Endodermal cell (in vitro differentiated cells): ENCODE data around the gene SORCS2. TPM values are rescaled to one million over a fixed set of nuclear protein-coding genes. Genes with fewer than 3 reads are reported as not detected.

ENCODE experiments used
- DNase-seq: peaks from one replicate; pipeline ENCODE4 v3.0.0-alpha.2; 2017
- H3K27ac ChIP-seq: 2 replicates; pipeline ENCODE4 v1.5.1; 2013; ENCODE audit warnings: mild to moderate bottlenecking, low read depth, low read length, moderate library complexity
- H3K27me3 ChIP-seq: 2 replicates; pipeline ENCODE4 v1.6.1; 2013; ENCODE audit warnings: mild to moderate bottlenecking, low read length, moderate library complexity; ENCODE audit not compliant: insufficient read depth, control insufficient read depth, poor library complexity, severe bottlenecking
- H3K36me3 ChIP-seq: 2 replicates; pipeline ENCODE4 v1.7.0; 2013; ENCODE audit warnings: mild to moderate bottlenecking, low read length, moderate library complexity; ENCODE audit not compliant: control insufficient read depth, insufficient read depth
- H3K4me1 ChIP-seq: one replicate; pipeline ENCODE4 v1.7.0; 2013; ENCODE audit warnings: low read length; ENCODE audit not compliant: control insufficient read depth, insufficient read depth
- H3K4me3 ChIP-seq: 2 replicates; pipeline ENCODE4 v1.5.1; 2013; ENCODE audit warnings: mild to moderate bottlenecking, low read length, moderate library complexity
- H3K9ac ChIP-seq: 2 replicates; pipeline ENCODE4 v1.6.1; 2013; ENCODE audit warnings: mild to moderate bottlenecking, low read length, moderate library complexity; ENCODE audit not compliant: poor library complexity, severe bottlenecking; ENCODE audit errors: extremely low read depth
- H3K9me3 ChIP-seq: 2 replicates; pipeline ENCODE4 v1.6.1; 2013; ENCODE audit warnings: mild to moderate bottlenecking, low read length, moderate library complexity; ENCODE audit not compliant: control insufficient read depth
- H3K27ac Mint-ChIP-seq: 2 replicates; pipeline ENCODE4 v1.8.0; 2020; ENCODE audit warnings: mixed read lengths
- H3K27me3 Mint-ChIP-seq: 2 replicates; pipeline ENCODE4 v1.8.0; 2021; ENCODE audit warnings: mild to moderate bottlenecking, mixed read lengths; ENCODE audit not compliant: insufficient read depth
- H3K36me3 Mint-ChIP-seq: 2 replicates; pipeline ENCODE4 v1.8.0; 2020; ENCODE audit warnings: low read depth, mixed read lengths
- H3K4me1 Mint-ChIP-seq: 2 replicates; pipeline ENCODE4 v1.8.0; 2020; ENCODE audit warnings: mixed read lengths
- H3K4me3 Mint-ChIP-seq: 2 replicates; pipeline ENCODE4 v1.8.0; 2020; ENCODE audit warnings: mild to moderate bottlenecking, moderate library complexity, mixed read lengths
- H3K9me3 Mint-ChIP-seq: 2 replicates; pipeline ENCODE4 v1.8.0; 2020; ENCODE audit warnings: mild to moderate bottlenecking, mixed read lengths
- WGBS, 2 experiments: methylation state at CpG; one replicate each; pipeline versions ENCODE4 v1.1.5 to v1.1.7; 2013; ENCODE audit warnings: missing lambda C conversion rate in 2 of 2, mixed read lengths in 1 of 2; ENCODE audit not compliant: insufficient coverage in 1 of 2, insufficient read length in 1 of 2; 5-methylcytosine and 5-hydroxymethylcytosine counted together
- total RNA-seq, 2 donors: library from RNA; stranded (reverse); fragmentation: NEBNext Ultra II Directional in 1 of 2; extraction: Animal tissue kit (Norgen Biotek cat#: 25700) in 1 of 2; gene quantifications; 2 replicates in 1 of 2; 3 replicates in 1 of 2; pipeline ENCODE4 v1.2.1, GENCODE V29; 2021
- TF ChIP-seq, protein P1 (sequence below): fragments of 200-600 bp; sonication (generic); conservative IDR thresholded peaks from 2 replicates; pipeline ENCODE4 v1.5.0; 2021; ENCODE audit warnings: antibody characterized with exemption, mild to moderate bottlenecking

The SORCS2 gene
- total RNA-seq, 2 donors from 2014 or later: 1.4 to 1.9 TPM

DNA sequence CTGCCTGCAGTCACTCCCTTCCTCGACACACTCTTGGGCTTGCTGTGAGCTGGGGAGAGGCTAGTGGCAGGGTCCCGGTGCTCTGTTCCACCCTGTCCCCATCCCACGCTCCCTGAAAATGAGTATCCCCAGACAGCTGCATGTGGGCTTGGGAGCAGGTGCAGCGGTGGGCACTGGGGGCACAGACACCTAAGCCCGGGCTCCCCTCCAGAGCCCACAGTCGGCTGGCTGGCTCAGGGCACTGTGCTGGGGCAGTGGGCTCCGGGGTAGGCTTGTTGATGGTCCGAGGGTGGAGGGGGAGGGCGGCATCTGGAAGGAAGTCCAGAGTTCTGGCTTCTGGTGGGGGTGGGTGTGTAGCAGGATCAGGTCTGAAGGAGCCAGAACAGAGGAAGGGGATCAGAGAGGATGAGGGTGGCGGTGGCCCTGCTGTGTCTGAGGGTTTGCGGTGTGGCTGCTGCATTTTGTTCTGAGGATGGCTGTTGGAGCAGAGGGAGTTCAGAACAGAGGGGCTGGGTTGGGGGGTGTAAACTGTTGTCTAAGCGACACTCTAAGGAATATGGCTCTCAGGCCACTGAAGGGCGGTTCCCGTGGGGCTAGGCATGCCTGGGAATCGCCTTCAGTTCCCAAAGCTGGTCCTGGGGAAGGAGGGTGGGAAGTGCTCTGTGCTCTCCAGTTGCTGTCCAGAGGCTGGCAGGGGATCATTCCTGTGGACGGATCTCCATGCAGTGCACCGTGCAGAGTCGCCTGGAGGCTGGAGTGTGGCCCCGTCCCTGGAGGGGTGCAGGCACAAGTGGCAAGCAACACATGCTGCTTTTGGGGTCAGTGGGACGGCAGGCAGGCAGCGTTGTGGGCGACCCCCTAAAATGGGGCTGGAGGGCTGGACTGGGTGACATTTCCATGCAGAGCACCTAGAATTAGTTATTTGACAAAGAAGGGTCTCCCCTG lies 114.0 kb downstream of the SORCS2 start:
- H3K9me3 ChIP-seq: no peaks in the 10 kb centered on the region
- H3K4me1 ChIP-seq: no peaks in the 10 kb centered on the region
- no peak overlapping the region for H3K9ac ChIP-seq
- Mint-ChIP-seq H3K27ac (no peak overlapping the region), H3K36me3 (no peaks in the 10 kb centered on the region), H3K4me1 (no peaks in the 10 kb centered on the region), H3K4me3 (no peak overlapping the region), H3K27me3 (no peaks in the 10 kb centered on the region), H3K9me3 (no peaks in the 10 kb centered on the region)
- H3K27me3 ChIP-seq: no peaks in the 10 kb centered on the region
- no peaks in the 10 kb centered on the region for H3K36me3 ChIP-seq
- 74 to 87% methylated on average over 9 to 22 of the region's 22 CpGs for WGBS, 2 experiments
- TF ChIP-seq, protein P1, sequence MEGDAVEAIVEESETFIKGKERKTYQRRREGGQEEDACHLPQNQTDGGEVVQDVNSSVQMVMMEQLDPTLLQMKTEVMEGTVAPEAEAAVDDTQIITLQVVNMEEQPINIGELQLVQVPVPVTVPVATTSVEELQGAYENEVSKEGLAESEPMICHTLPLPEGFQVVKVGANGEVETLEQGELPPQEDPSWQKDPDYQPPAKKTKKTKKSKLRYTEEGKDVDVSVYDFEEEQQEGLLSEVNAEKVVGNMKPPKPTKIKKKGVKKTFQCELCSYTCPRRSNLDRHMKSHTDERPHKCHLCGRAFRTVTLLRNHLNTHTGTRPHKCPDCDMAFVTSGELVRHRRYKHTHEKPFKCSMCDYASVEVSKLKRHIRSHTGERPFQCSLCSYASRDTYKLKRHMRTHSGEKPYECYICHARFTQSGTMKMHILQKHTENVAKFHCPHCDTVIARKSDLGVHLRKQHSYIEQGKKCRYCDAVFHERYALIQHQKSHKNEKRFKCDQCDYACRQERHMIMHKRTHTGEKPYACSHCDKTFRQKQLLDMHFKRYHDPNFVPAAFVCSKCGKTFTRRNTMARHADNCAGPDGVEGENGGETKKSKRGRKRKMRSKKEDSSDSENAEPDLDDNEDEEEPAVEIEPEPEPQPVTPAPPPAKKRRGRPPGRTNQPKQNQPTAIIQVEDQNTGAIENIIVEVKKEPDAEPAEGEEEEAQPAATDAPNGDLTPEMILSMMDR: no peak
- DNase-seq: no peak
- H3K4me3 ChIP-seq: no peak overlapping the region
- H3K27ac ChIP-seq: no peak overlapping the region

DNA sequence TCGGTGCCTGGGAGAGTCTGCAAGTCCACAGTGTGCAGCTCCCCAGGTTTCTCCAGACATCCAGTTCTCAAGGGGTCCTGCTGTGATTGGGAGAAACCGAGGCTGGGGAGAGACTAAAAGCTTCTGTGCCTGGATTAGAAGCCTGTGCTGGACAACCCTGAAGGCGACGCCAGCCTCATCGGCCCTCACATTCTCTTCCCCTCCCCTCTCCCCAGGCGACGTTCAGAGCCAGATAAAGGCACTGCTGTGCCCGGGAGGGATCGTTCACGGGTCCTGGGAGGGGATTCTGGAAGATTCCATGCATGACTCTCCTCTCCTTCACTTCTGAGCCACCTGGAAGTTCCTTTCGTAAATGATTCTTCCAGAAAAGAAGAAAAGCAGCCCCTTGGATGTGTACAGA lies 114.6 kb downstream of the SORCS2 start:
- Mint-ChIP-seq H3K27me3 (no peaks in the 10 kb centered on the region), H3K27ac (no peak overlapping the region), H3K9me3 (no peaks in the 10 kb centered on the region), H3K36me3 (no peaks in the 10 kb centered on the region), H3K4me1 (no peaks in the 10 kb centered on the region), H3K4me3 (no peak overlapping the region)
- Histone ChIP-seq H3K9ac (no peak overlapping the region), H3K36me3 (no peaks in the 10 kb centered on the region), H3K4me1 (no peaks in the 10 kb centered on the region), H3K27ac (no peak overlapping the region), H3K4me3 (no peak overlapping the region), H3K27me3 (no peaks in the 10 kb centered on the region), H3K9me3 (no peaks in the 10 kb centered on the region)
- 72 to 83% methylated on average over 4 to 11 of the region's 11 CpGs for WGBS, 2 experiments
- no peak for DNase-seq
- TF ChIP-seq, protein P1: no peak

DNA sequence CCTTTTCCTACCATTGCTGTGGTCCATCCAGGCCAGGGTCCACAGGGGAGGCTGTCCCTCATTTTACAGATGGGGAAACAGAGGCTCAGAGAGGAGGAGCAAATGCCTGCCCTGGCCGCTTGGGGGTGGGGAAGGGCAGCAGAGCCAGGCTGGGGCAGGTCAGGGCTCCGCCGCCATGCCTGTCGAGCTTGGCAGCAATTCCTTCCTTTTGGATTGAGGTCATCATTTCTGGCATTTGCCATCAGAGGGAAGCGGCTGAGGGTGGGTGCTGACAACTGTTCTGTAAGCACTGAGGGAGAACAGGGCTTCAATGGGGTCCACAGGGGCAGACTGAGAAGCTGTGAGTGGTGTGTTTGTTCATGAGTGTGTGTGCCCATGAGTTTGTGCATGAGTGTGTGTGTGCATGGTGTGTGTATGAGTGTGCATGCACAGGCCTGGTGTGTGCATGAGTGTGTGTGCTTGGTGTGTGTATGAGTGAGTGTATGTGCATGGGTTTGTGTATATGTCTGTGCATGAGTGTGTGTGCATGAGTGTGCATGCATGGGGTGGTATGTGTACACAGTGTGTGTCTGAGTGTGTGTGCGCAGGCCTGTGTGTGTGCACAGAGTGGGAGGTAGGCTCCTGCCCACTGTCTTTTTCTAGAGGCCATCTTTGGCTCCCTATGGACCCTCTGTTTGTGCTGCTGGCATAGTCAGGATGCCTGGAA lies 115.2 kb downstream of the SORCS2 start:
- no peak overlapping the region for H3K4me3 Mint-ChIP-seq
- Histone ChIP-seq H3K4me3 (no peak overlapping the region), H3K4me1 (no peaks in the 10 kb centered on the region), H3K9ac (no peak overlapping the region), H3K9me3 (no peaks in the 10 kb centered on the region), H3K36me3 (no peaks in the 10 kb centered on the region), H3K27me3 (no peaks in the 10 kb centered on the region), H3K27ac (no peak overlapping the region)
- no peak for DNase-seq
- no peak overlapping the region for H3K27ac Mint-ChIP-seq
- H3K4me1 Mint-ChIP-seq: no peaks in the 10 kb centered on the region
- no peaks in the 10 kb centered on the region for H3K9me3 Mint-ChIP-seq
- no peaks in the 10 kb centered on the region for H3K27me3 Mint-ChIP-seq
- H3K36me3 Mint-ChIP-seq: no peaks in the 10 kb centered on the region
- WGBS, 2 experiments: 91 to 96% methylated on average over 4 to 6 of the region's 6 CpGs
- TF ChIP-seq, protein P1: no peak
